Osteocyte (in vitro differentiated cells): ENCODE measurements around the gene S100PBP. TPM values are rescaled to one million over a fixed set of nuclear protein-coding genes. Genes with fewer than 3 reads are reported as not detected.

Experiments used
- DNase-seq: peaks from one replicate; pipeline ENCODE4 v3.0.0; 2021; ENCODE audit warnings: mixed read lengths; ENCODE audit not compliant: unreplicated experiment; ENCODE audit errors: extremely low spot score
- H3K27ac Mint-ChIP-seq: one replicate; pipeline ENCODE4 v1.8.0; 2021; ENCODE audit warnings: mild to moderate bottlenecking, mixed read lengths; ENCODE audit not compliant: unreplicated experiment
- H3K27me3 Mint-ChIP-seq: one replicate; pipeline ENCODE4 v1.8.0; 2021; ENCODE audit warnings: mixed read lengths; ENCODE audit not compliant: unreplicated experiment
- H3K36me3 Mint-ChIP-seq: one replicate; pipeline ENCODE4 v1.8.0; 2021; ENCODE audit warnings: mixed read lengths; ENCODE audit not compliant: unreplicated experiment
- H3K4me1 Mint-ChIP-seq: one replicate; pipeline ENCODE4 v1.8.0; 2021; ENCODE audit warnings: mixed read lengths; ENCODE audit not compliant: unreplicated experiment
- H3K4me3 Mint-ChIP-seq: one replicate; pipeline ENCODE4 v1.8.0; 2021; ENCODE audit warnings: mild to moderate bottlenecking, moderate library complexity, mixed read lengths; ENCODE audit not compliant: unreplicated experiment
- H3K9me3 Mint-ChIP-seq: one replicate; pipeline ENCODE4 v1.8.0; 2021; ENCODE audit warnings: mixed read lengths; ENCODE audit not compliant: unreplicated experiment
- total RNA-seq: library from RNA; stranded (reverse); gene quantifications from 2 replicates; pipeline ENCODE4 v1.2.1, GENCODE V29; 2021
- TF ChIP-seq, protein P1 (sequence below): fragments of 200-600 bp; sonication (generic); IDR thresholded peaks from 2 replicates; pipeline ENCODE4 v1.5.0; 2021; ENCODE audit warnings: antibody characterized with exemption, mild to moderate bottlenecking, moderate library complexity

S100PBP gene
- total RNA-seq, 1 donor from 2014 or later, result 49.8 TPM

DNA sequence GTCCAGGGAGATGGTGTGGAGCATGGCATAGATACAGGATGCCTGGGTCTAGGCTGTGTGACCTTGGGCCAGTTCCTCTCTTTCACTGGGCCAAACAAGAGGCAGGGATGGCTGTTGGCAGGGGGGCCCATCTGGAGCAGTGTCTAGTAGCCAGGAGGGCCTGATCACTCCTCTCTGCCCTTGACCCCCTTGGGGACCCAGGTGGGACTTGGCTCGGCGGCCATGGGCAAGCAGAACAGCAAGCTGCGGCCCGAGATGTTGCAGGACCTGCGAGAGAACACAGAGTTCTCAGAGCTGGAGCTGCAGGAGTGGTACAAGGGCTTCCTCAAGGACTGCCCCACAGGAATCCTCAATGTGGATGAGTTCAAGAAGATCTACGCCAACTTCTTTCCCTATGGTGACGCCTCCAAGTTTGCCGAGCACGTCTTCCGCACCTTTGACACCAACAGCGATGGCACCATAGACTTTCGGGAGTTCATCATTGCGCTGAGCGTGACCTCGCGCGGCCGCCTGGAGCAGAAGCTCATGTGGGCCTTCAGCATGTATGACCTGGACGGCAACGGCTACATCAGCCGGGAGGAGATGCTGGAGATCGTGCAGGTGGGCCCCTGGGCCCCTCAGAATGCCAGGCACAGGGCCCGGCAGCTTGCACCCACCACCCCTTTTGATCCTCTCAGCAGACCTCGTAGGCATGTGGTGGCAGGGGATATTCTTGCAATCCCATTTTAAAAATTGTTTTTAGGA is 71.4 kb downstream of the S100PBP start:
- H3K27me3 Mint-ChIP-seq, result peaks cover 50% of the 10 kb centered on the region

DNA sequence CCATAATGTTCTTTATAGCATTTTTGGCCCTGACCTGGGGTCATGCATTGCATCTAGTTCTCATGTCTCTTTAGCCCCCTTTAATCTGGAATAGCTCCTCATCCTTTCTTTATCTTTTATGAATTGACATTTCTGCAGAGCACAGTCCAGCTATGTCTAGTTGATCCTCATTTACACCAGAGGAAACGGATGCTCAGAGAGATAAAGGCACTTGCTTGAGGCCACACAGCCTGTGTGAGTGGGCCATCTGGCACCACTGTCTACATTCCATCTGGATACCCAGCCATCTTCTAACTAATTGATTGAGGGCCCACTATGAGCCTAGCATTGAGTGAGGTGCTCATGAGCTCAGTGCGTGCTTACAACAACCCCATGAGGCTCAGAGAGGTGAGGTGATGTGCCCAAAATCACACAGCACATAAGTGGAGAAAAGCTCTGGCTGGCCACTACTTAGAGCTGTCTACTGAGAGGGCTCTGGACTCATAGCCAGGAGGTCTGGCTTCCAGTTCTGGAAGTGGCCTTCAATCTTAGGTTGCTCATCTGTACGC is 72.4 kb downstream of the S100PBP start:
- Mint-ChIP-seq H3K27ac (no peak overlapping the region), H3K4me1 (peaks cover 19% of the 10 kb centered on the region), H3K4me3 (no peak overlapping the region), H3K9me3 (no peaks in the 10 kb centered on the region), H3K36me3 (no peaks in the 10 kb centered on the region), H3K27me3 (peaks cover 50% of the 10 kb centered on the region)
- TF ChIP-seq, protein P1, sequence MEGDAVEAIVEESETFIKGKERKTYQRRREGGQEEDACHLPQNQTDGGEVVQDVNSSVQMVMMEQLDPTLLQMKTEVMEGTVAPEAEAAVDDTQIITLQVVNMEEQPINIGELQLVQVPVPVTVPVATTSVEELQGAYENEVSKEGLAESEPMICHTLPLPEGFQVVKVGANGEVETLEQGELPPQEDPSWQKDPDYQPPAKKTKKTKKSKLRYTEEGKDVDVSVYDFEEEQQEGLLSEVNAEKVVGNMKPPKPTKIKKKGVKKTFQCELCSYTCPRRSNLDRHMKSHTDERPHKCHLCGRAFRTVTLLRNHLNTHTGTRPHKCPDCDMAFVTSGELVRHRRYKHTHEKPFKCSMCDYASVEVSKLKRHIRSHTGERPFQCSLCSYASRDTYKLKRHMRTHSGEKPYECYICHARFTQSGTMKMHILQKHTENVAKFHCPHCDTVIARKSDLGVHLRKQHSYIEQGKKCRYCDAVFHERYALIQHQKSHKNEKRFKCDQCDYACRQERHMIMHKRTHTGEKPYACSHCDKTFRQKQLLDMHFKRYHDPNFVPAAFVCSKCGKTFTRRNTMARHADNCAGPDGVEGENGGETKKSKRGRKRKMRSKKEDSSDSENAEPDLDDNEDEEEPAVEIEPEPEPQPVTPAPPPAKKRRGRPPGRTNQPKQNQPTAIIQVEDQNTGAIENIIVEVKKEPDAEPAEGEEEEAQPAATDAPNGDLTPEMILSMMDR, result no peak
- no peak for DNase-seq

More for the DNA sequence above, 71.4 kb downstream of the S100PBP start:
- no peaks in the 10 kb centered on the region for H3K9me3 Mint-ChIP-seq
- H3K27ac Mint-ChIP-seq, result no peak overlapping the region
- H3K36me3 Mint-ChIP-seq, result no peaks in the 10 kb centered on the region
- H3K4me3 Mint-ChIP-seq, result no peak overlapping the region
- no peak for DNase-seq
- H3K4me1 Mint-ChIP-seq, result peaks cover 19% of the 10 kb centered on the region
- TF ChIP-seq, protein P1, result no peak

DNA sequence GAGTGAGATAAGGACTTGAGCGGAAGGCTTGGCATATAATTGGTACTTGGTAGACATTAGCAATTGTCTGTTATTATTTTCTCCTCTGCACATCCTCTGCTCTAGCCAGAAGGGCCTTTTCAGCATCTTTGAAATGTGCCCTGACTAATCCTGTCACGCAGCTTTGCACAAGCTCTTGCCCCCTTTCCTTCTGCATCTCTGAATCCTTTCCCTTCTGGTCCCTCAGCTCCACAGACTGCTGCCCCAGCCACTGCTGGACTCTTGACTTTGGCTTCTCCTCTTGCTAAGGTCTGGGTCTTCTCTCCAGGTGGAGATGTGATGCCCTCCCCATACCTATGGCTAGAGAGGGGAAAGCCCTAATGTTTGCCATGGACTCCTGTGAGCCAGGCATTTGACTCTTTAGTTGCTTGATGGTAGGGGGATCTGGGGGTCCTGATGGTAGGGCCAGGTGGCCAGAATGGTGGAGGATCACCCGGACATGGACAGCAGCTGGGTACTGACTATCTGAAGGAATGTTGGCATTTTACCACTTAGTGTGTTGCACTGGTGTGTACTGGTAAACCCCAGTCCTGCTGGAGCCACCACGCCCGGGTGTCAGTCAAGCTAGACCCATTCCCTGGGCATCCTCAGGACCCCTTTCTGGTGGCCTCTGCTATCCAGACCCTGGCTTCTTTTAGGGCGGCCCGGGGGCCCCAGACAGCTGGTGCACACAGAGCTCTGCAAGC is 73.2 kb downstream of the S100PBP start:
- Mint-ChIP-seq H3K9me3 (no peaks in the 10 kb centered on the region), H3K4me1 (peaks cover 15% of the 10 kb centered on the region), H3K36me3 (no peaks in the 10 kb centered on the region), H3K27me3 (peaks cover 43% of the 10 kb centered on the region), H3K4me3 (no peak overlapping the region), H3K27ac (no peak overlapping the region)
- no peak for DNase-seq
- TF ChIP-seq, protein P1, result no peak

DNA sequence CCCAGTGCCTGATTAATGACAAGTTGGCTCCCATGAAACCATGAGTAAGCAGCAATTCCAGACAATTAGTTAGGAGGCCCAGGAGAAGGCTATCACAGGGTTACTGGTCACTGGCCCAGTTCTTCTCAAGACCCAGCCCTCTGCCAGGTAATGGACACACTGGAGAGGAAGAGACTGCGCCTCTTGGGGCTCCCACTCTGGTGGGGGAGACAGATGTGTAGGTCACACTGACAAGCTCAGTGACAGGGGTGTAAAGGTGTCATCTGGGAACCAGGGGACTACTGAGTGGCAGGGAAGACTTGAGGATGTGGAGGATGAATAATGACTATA is 73.8 kb downstream of the S100PBP start:
- Mint-ChIP-seq H3K4me3 (no peak overlapping the region), H3K27ac (no peak overlapping the region), H3K27me3 (peaks cover 43% of the 10 kb centered on the region), H3K36me3 (no peaks in the 10 kb centered on the region), H3K9me3 (no peaks in the 10 kb centered on the region), H3K4me1 (peaks cover 13% of the 10 kb centered on the region)
- TF ChIP-seq, protein P1, result no peak
- DNase-seq, result no peak

DNA sequence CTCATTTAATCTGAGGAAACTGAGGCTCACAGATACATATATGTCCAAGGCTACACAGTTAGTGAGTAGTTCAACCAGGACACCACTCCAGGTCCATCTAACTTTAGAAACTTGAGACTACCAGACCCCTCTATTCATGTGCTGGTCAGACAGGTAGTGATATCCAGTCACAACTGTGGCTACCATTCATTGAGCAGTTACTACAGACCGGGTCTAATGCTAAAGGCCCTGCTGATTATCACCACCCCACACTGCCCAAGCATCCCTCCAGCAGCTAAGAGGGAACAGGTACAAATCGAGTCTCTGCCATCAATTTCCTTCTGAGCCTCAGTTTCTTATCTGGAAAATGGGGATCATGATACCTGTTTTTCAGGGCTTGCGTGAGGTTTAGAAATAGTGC is 74.2 kb downstream of the S100PBP start:
- TF ChIP-seq, protein P1, result no peak
- Mint-ChIP-seq H3K4me3 (no peak overlapping the region), H3K27me3 (peaks cover 43% of the 10 kb centered on the region), H3K36me3 (no peaks in the 10 kb centered on the region), H3K27ac (no peak overlapping the region), H3K4me1 (peaks cover 13% of the 10 kb centered on the region), H3K9me3 (no peaks in the 10 kb centered on the region)
- DNase-seq, result no peak
